ENCODE measurements around the gene TUBA4B. TPM values are rescaled to one million over a fixed set of nuclear protein-coding genes. Genes with fewer than 3 reads are reported as not detected.
"Not testable (repeated sequence)": the region's sequence is repeated elsewhere in the genome, so short reads cannot be mapped to it uniquely, and the experiment has no call there.

Gene TUBA4B
- total RNA-seq, 2 experiments from 2014 or later, result not detected

DNA sequence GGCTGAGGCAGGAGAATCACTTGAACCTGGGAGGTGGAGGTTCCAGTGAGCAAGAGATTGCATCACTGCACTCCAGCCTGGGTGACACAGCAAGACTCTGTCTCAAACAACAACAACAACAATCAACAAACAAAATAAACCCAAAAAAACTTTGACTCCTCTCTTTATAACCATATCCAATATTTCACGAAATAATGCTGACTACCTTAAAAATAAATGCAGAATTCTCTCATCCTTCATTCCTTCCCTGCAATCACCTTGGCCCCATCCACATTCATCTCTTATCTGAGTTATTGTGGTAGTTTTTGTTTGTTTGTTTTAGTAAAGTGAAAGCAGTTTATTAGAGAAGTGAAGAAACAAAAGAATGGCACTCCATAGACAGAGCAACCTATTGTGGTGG is 53.0 kb downstream of the TUBA4B start:
- DNase-seq (ENCODE audit: low spot score), result no peak
- Histone ChIP-seq H3K79me2 (ENCODE audit: insufficient read depth, low read depth, low read length) (no peaks in the 10 kb centered on the region), H3K9me3 (ENCODE audit: low read length) (no peaks in the 10 kb centered on the region), H3K4me3 (ENCODE audit: low read depth, low read length, poor library complexity, severe bottlenecking) (no peak overlapping the region), H3K4me1 (ENCODE audit: insufficient read depth, low read length, poor library complexity, severe bottlenecking) (no peaks in the 10 kb centered on the region), H2AFZ (ENCODE audit: low read length) (no peak overlapping the region), H3K9me2 (ENCODE audit: insufficient read depth, low read length) (no peaks in the 10 kb centered on the region), H3K27ac (ENCODE audit: low read depth, low read length, poor library complexity, severe bottlenecking) (no peak overlapping the region), H3K36me3 (ENCODE audit: insufficient read depth, low read length) (no peaks in the 10 kb centered on the region), H3K4me2 (ENCODE audit: low read length) (no peak overlapping the region), H4K20me1 (ENCODE audit: insufficient read depth, low read length) (no peaks in the 10 kb centered on the region; the same call in 1 of the 2 replicates)
- ChIA-PET POLR2A (no interaction called here), CTCF (ENCODE audit: unreplicated experiment) (no interaction called here)
- intact Hi-C loops (cut with micrococcal nuclease; ENCODE audit: unreplicated experiment), result no loop called here
- TF ChIP-seq, protein P1, sequence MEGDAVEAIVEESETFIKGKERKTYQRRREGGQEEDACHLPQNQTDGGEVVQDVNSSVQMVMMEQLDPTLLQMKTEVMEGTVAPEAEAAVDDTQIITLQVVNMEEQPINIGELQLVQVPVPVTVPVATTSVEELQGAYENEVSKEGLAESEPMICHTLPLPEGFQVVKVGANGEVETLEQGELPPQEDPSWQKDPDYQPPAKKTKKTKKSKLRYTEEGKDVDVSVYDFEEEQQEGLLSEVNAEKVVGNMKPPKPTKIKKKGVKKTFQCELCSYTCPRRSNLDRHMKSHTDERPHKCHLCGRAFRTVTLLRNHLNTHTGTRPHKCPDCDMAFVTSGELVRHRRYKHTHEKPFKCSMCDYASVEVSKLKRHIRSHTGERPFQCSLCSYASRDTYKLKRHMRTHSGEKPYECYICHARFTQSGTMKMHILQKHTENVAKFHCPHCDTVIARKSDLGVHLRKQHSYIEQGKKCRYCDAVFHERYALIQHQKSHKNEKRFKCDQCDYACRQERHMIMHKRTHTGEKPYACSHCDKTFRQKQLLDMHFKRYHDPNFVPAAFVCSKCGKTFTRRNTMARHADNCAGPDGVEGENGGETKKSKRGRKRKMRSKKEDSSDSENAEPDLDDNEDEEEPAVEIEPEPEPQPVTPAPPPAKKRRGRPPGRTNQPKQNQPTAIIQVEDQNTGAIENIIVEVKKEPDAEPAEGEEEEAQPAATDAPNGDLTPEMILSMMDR (conservative IDR thresholded peaks at IDR 0.05; ENCODE audit: low read length), result no peak
- TF ChIP-seq EZH2phosphoT487 (IDR thresholded peaks at IDR 0.05; ENCODE audit: borderline replicate concordance, low read depth, low read length), result no peak
- BruUV-seq (replicated peaks), result no TSS peak

GRCh38 chr2:219308142-219309101 is 55.4 kb downstream of the TUBA4B start:
- CTCF ChIA-PET (ENCODE audit: unreplicated experiment), result interaction anchor here (0.6 kb wide), 1 partner anchor 43 kb away, joined by 3 read pairs; no protein-coding TSS in a partner anchor
- Histone ChIP-seq H3K9me2 (ENCODE audit: insufficient read depth, low read length) (no peaks in the 10 kb centered on the region), H3K36me3 (ENCODE audit: insufficient read depth, low read length) (no peaks in the 10 kb centered on the region), H3K79me2 (ENCODE audit: insufficient read depth, low read depth, low read length) (no peaks in the 10 kb centered on the region), H3K4me1 (ENCODE audit: insufficient read depth, low read length, poor library complexity, severe bottlenecking) (no peaks in the 10 kb centered on the region), H3K4me3 (ENCODE audit: low read depth, low read length, poor library complexity, severe bottlenecking) (no peak overlapping the region), H3K9me3 (ENCODE audit: low read length) (no peaks in the 10 kb centered on the region), H3K27ac (ENCODE audit: low read depth, low read length, poor library complexity, severe bottlenecking) (no peak overlapping the region), H2AFZ (ENCODE audit: low read length) (no peak overlapping the region), H3K4me2 (ENCODE audit: low read length) (no peak overlapping the region), H4K20me1 (ENCODE audit: insufficient read depth, low read length) (no peaks in the 10 kb centered on the region; the same call in 1 of the 2 replicates)
- POLR2A ChIA-PET, result no interaction called here
- BruUV-seq (replicated peaks), result no TSS peak
- DNase-seq (ENCODE audit: low spot score), result peak; percentile 44
- TF ChIP-seq EZH2phosphoT487 (IDR thresholded peaks at IDR 0.05; ENCODE audit: borderline replicate concordance, low read depth, low read length), result no peak
- TF ChIP-seq, protein P1 (conservative IDR thresholded peaks at IDR 0.05; ENCODE audit: low read length), result no peak
- intact Hi-C loops (cut with micrococcal nuclease; ENCODE audit: unreplicated experiment), result no loop called here

GRCh38 chr2:219309278-219309677 is 56.2 kb downstream of the TUBA4B start, which contains the start of gene PTPRN:
TSS of gene PTPRN (minus strand) at chr2:219309401. CDS start at chr2:219309332, 69 bp downstream.
- no peak for DNase-seq (ENCODE audit: low spot score)
- Histone ChIP-seq H3K36me3 (ENCODE audit: insufficient read depth, low read length) (no peaks in the 10 kb centered on the region), H3K4me1 (ENCODE audit: insufficient read depth, low read length, poor library complexity, severe bottlenecking) (no peaks in the 10 kb centered on the region), H3K79me2 (ENCODE audit: insufficient read depth, low read depth, low read length) (no peaks in the 10 kb centered on the region), H3K27ac (ENCODE audit: low read depth, low read length, poor library complexity, severe bottlenecking) (no peak within 1 kb of the TSS), H3K4me3 (ENCODE audit: low read depth, low read length, poor library complexity, severe bottlenecking) (no peak within 1 kb of the TSS), H3K4me2 (ENCODE audit: low read length) (no peak within 1 kb of the TSS), H3K9me2 (ENCODE audit: insufficient read depth, low read length) (no peaks in the 10 kb centered on the region), H2AFZ (ENCODE audit: low read length) (no peak within 1 kb of the TSS), H3K9me3 (ENCODE audit: low read length) (no peaks in the 10 kb centered on the region), H4K20me1 (ENCODE audit: insufficient read depth, low read length) (no peaks in the 10 kb centered on the region; the same call in 1 of the 2 replicates)
- ChIA-PET POLR2A (no interaction called here), CTCF (ENCODE audit: unreplicated experiment) (interaction anchor here (0.5 kb wide), 1 partner anchor 190 kb away, joined by 3 read pairs; no protein-coding TSS in a partner anchor)
- intact Hi-C loops (cut with micrococcal nuclease; ENCODE audit: unreplicated experiment), result no loop called here
- TF ChIP-seq, protein P1 (conservative IDR thresholded peaks at IDR 0.05; ENCODE audit: low read length), result no peak
- TF ChIP-seq EZH2phosphoT487 (IDR thresholded peaks at IDR 0.05; ENCODE audit: borderline replicate concordance, low read depth, low read length), result no peak
- BruUV-seq (replicated peaks), result no TSS peak

DNA sequence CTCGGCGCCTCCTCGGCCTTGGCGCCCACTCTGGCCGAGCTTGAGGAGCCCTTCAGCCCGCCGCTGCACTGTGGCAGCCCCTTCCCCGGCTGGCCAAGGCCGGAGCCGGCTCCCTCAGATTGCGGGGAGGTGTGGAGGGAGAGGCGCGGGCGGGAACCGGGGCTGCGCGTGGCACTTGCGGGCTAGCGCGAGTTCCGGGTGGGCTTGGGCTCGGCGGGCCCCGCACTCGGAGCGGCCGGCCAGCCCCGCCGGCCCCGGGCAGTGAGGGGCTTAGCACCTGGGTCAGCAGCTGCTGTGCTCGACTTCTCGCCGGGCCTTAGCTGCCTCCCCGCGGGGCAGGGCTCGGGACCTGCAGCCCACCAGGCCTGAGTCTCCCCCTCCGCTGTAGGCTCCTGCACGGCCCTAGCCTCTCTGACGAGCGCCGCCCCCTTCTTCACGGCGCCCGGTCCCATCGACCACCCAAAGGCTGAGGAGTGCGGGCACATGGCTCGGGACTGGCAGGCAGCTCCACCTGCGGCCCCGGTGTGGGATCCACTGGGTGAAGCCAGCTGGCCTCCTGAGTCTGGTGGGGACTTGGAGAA is 59.7 kb downstream of the TUBA4B start:
- DNase-seq (ENCODE audit: low spot score); H3K4me3 ChIP-seq (ENCODE audit: low read depth, low read length, poor library complexity, severe bottlenecking); intact Hi-C loops (cut with micrococcal nuclease; ENCODE audit: unreplicated experiment); BruUV-seq (replicated peaks); H3K36me3 ChIP-seq (ENCODE audit: insufficient read depth, low read length); H3K27ac ChIP-seq (ENCODE audit: low read depth, low read length, poor library complexity, severe bottlenecking); CTCF ChIA-PET (ENCODE audit: unreplicated experiment); H3K4me2 ChIP-seq (ENCODE audit: low read length); H3K79me2 ChIP-seq (ENCODE audit: insufficient read depth, low read depth, low read length); H3K9me3 ChIP-seq (ENCODE audit: low read length); H3K4me1 ChIP-seq (ENCODE audit: insufficient read depth, low read length, poor library complexity, severe bottlenecking); H2AFZ ChIP-seq (ENCODE audit: low read length); H3K9me2 ChIP-seq (ENCODE audit: insufficient read depth, low read length); H4K20me1 ChIP-seq (ENCODE audit: insufficient read depth, low read length): not testable (repeated sequence)
- POLR2A ChIA-PET, result interaction anchor here (0.7 kb wide), 1 partner anchor 92 kb away, joined by 3 read pairs; no protein-coding TSS in a partner anchor
